ENCODE measurements around the gene CIT. TPM values are rescaled to one million over a fixed set of nuclear protein-coding genes. Genes with fewer than 3 reads are reported as not detected.

CIT gene
- total RNA-seq, 2 donors from 2014 or later, result 0.33 to 1.3 TPM

GRCh38 chr12:119828300-119828699 lies 48.8 kb downstream of the CIT start:
- Histone ChIP-seq H3K4me3 (no peak overlapping the region), H3K27ac (no peak overlapping the region), H3K36me3 (replicated peaks in 1 of 2; ENCODE audit: insufficient read depth in 1 of 2, low read depth in 2 of 2) (no peaks in the 10 kb centered on the region), H3K27me3 (no peaks in the 10 kb centered on the region), H3K9me3 (no peaks in the 10 kb centered on the region), H3K4me1 (peaks cover 8% of the 10 kb centered on the region)
- DNase-seq, result no peak
- no peak for ATAC-seq
- intact Hi-C loops (cut with DNase I), result no loop called here
- TF ChIP-seq POLR2A (IDR thresholded peaks at IDR 0.05), result no peak
- TF ChIP-seq, protein P1, sequence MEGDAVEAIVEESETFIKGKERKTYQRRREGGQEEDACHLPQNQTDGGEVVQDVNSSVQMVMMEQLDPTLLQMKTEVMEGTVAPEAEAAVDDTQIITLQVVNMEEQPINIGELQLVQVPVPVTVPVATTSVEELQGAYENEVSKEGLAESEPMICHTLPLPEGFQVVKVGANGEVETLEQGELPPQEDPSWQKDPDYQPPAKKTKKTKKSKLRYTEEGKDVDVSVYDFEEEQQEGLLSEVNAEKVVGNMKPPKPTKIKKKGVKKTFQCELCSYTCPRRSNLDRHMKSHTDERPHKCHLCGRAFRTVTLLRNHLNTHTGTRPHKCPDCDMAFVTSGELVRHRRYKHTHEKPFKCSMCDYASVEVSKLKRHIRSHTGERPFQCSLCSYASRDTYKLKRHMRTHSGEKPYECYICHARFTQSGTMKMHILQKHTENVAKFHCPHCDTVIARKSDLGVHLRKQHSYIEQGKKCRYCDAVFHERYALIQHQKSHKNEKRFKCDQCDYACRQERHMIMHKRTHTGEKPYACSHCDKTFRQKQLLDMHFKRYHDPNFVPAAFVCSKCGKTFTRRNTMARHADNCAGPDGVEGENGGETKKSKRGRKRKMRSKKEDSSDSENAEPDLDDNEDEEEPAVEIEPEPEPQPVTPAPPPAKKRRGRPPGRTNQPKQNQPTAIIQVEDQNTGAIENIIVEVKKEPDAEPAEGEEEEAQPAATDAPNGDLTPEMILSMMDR (IDR thresholded peaks at IDR 0.05), result no peak
- 91 to 92% methylated on average over 5 of the region's 5 CpGs for WGBS, 2 donors

DNA sequence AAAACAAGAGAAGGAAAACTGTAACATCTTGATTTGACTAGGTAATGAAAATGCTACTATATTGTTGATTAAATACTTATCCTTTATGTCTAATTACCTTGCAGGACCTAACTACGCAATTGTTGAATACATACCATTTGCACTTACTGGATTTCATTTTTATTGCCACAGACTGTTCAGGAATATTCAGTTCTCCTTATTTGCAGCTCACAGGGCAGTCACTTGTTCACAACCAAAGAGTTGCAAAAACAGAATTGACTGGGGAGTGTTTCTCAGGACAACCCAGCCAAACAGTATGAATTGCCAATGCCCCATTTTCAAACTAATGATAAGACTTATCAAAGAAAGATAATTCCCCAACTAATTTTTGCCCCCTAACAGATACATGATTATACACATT lies 49.4 kb downstream of the CIT start:
- WGBS, 2 donors, result 100% methylated on average over 1 of the region's 1 CpG
- ATAC-seq (no peak), DNase-seq (no peak)
- TF ChIP-seq POLR2A (IDR thresholded peaks at IDR 0.05), result no peak
- TF ChIP-seq, protein P1 (IDR thresholded peaks at IDR 0.05), result no peak
- intact Hi-C loops (cut with DNase I), result no loop called here
- Histone ChIP-seq H3K4me1 (peaks cover 8% of the 10 kb centered on the region), H3K27ac (no peak overlapping the region), H3K36me3 (replicated peaks in 1 of 2; ENCODE audit: insufficient read depth in 1 of 2, low read depth in 2 of 2) (no peaks in the 10 kb centered on the region), H3K4me3 (no peak overlapping the region), H3K9me3 (no peaks in the 10 kb centered on the region), H3K27me3 (no peaks in the 10 kb centered on the region)

GRCh38 chr12:119826661-119827445 lies 50.3 kb downstream of the CIT start:
- no peak for TF ChIP-seq POLR2A (IDR thresholded peaks at IDR 0.05)
- TF ChIP-seq, protein P1 (IDR thresholded peaks at IDR 0.05), result no peak
- H3K36me3 ChIP-seq (replicated peaks in 1 of 2; ENCODE audit: insufficient read depth in 1 of 2, low read depth in 2 of 2), result no peaks in the 10 kb centered on the region
- DNase-seq (no peak), ATAC-seq (no peak)
- H3K4me3 ChIP-seq, result no peak overlapping the region
- WGBS, 2 donors, result 84 to 91% methylated on average over 6 of the region's 6 CpGs
- peaks cover 8% of the 10 kb centered on the region for H3K4me1 ChIP-seq
- no peak overlapping the region for H3K27ac ChIP-seq
- intact Hi-C loops (cut with DNase I), result no loop called here
- no peaks in the 10 kb centered on the region for H3K9me3 ChIP-seq
- no peaks in the 10 kb centered on the region for H3K27me3 ChIP-seq

GRCh38 chr12:119825262-119825661 lies 51.9 kb downstream of the CIT start:
- no peak for ATAC-seq
- TF ChIP-seq POLR2A (IDR thresholded peaks at IDR 0.05), result no peak
- TF ChIP-seq, protein P1 (IDR thresholded peaks at IDR 0.05), result no peak
- H3K4me3 ChIP-seq, result no peak overlapping the region
- H3K27me3 ChIP-seq, result no peaks in the 10 kb centered on the region
- no peak overlapping the region for H3K27ac ChIP-seq
- WGBS, 2 donors, result 87 to 88% methylated on average over 7 of the region's 7 CpGs
- intact Hi-C loops (cut with DNase I), result no loop called here
- H3K36me3 ChIP-seq (replicated peaks in 1 of 2; ENCODE audit: insufficient read depth in 1 of 2, low read depth in 2 of 2), result no peaks in the 10 kb centered on the region
- H3K9me3 ChIP-seq, result no peaks in the 10 kb centered on the region
- H3K4me1 ChIP-seq, result peaks cover 3% of the 10 kb centered on the region
- DNase-seq, result no peak

DNA sequence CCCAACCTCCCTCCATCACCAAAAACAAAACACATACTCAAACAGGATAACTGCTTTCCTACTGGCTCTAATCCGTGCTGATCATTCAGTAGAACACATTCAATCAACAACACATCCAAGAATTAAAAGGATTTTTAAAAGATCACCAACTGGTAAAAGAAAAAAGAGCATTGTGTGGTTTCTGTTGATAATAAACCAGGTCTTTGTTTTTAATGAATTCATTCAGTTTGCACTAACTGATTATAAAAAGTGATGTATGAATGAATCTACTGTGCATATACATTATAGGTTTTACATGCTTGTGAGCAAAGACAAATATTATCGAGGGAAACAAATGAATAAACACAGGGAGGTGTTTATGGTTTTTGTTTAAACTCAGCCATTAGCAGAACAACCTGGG lies 55.1 kb downstream of the CIT start:
- TF ChIP-seq, protein P1 (IDR thresholded peaks at IDR 0.05), result no peak
- TF ChIP-seq POLR2A (IDR thresholded peaks at IDR 0.05), result no peak
- H3K27ac ChIP-seq, result no peak overlapping the region
- no peaks in the 10 kb centered on the region for H3K9me3 ChIP-seq
- no peaks in the 10 kb centered on the region for H3K27me3 ChIP-seq
- ATAC-seq, result no peak
- WGBS, 2 donors, result 38 to 39% methylated on average over 2 of the region's 2 CpGs
- H3K4me3 ChIP-seq, result no peak overlapping the region
- intact Hi-C loops (cut with DNase I), result no loop called here
- H3K4me1 ChIP-seq, result no peaks in the 10 kb centered on the region
- no peaks in the 10 kb centered on the region for H3K36me3 ChIP-seq (replicated peaks in 1 of 2; ENCODE audit: insufficient read depth in 1 of 2, low read depth in 2 of 2)
- no peak for DNase-seq

Measured in body of pancreas (tissue), 4 donors.